Endothelial cell (in vitro differentiated cells): ENCODE data around the gene XRCC5. TPM values are rescaled to one million over a fixed set of nuclear protein-coding genes. Genes with fewer than 3 reads are reported as not detected.

Experiments used
- DNase-seq: peaks from one replicate; pipeline ENCODE4 v3.0.0; 2021; ENCODE audit warnings: low spot score
- H3K27ac Mint-ChIP-seq: one replicate; pipeline ENCODE4 v1.8.0; 2021; ENCODE audit warnings: mixed read lengths, inconsistent platforms; ENCODE audit not compliant: unreplicated experiment
- H3K27me3 Mint-ChIP-seq: one replicate; pipeline ENCODE4 v1.8.0; 2021; ENCODE audit warnings: mild to moderate bottlenecking, moderate library complexity, mixed read lengths, inconsistent platforms; ENCODE audit not compliant: unreplicated experiment
- H3K36me3 Mint-ChIP-seq: one replicate; pipeline ENCODE4 v1.8.0; 2021; ENCODE audit warnings: mild to moderate bottlenecking, low read depth, mixed read lengths, inconsistent platforms; ENCODE audit not compliant: unreplicated experiment
- H3K4me1 Mint-ChIP-seq: one replicate; pipeline ENCODE4 v1.8.0; 2021; ENCODE audit warnings: mild to moderate bottlenecking, mixed read lengths, inconsistent platforms; ENCODE audit not compliant: unreplicated experiment
- H3K4me3 Mint-ChIP-seq: one replicate; pipeline ENCODE4 v1.8.0; 2021; ENCODE audit warnings: mild to moderate bottlenecking, mixed read lengths, inconsistent platforms; ENCODE audit not compliant: unreplicated experiment
- H3K9me3 Mint-ChIP-seq: one replicate; pipeline ENCODE4 v1.8.0; 2021; ENCODE audit warnings: mixed read lengths, inconsistent platforms; ENCODE audit not compliant: unreplicated experiment
- CTCF ChIP-seq: fragments of 200-600 bp; sonication (generic); IDR thresholded peaks from one replicate; pipeline ENCODE4 v1.5.0; 2021; ENCODE audit warnings: antibody characterized with exemption; ENCODE audit not compliant: unreplicated experiment
- total RNA-seq: library from RNA; stranded (reverse); fragmentation: NEBNext Ultra II Directional; extraction: Animal tissue kit (Norgen Biotek cat#: 25700); gene quantifications from one replicate; pipeline ENCODE4 v1.2.1, GENCODE V29; 2021; ENCODE audit not compliant: unreplicated experiment

The XRCC5 gene
- total RNA-seq, 1 donor from 2014 or later, result 365 TPM

- Mint-ChIP-seq H3K9me3 (no peaks in the 10 kb centered on the region), H3K27ac (no peak overlapping the region), H3K27me3 (no peaks in the 10 kb centered on the region), H3K4me3 (no peak overlapping the region), H3K4me1 (no peaks in the 10 kb centered on the region), H3K36me3 (peaks cover 35% of the 10 kb centered on the region)
- no peak for DNase-seq
- TF ChIP-seq CTCF, result no peak
Measured at GRCh38 chr2:216144372-216144771, 35.2 kb downstream of the XRCC5 start.

GRCh38 chr2:216144857-216145256 is 35.7 kb downstream of the XRCC5 start:
- H3K36me3 Mint-ChIP-seq, result peaks cover 37% of the 10 kb centered on the region

GRCh38 chr2:216146573-216146972 is 37.4 kb downstream of the XRCC5 start:
- no peak for DNase-seq
- no peak for TF ChIP-seq CTCF
- peaks cover 32% of the 10 kb centered on the region for H3K36me3 Mint-ChIP-seq
- H3K4me3 Mint-ChIP-seq, result no peak overlapping the region
- no peaks in the 10 kb centered on the region for H3K27me3 Mint-ChIP-seq
- no peaks in the 10 kb centered on the region for H3K4me1 Mint-ChIP-seq
- H3K9me3 Mint-ChIP-seq, result no peaks in the 10 kb centered on the region
- peak overlapping the region; percentile 9 for H3K27ac Mint-ChIP-seq

More at GRCh38 chr2:216144857-216145256, 35.7 kb downstream of the XRCC5 start:
- H3K27me3 Mint-ChIP-seq, result no peaks in the 10 kb centered on the region
- H3K4me1 Mint-ChIP-seq, result no peaks in the 10 kb centered on the region
- H3K9me3 Mint-ChIP-seq, result no peaks in the 10 kb centered on the region
- no peak overlapping the region for H3K4me3 Mint-ChIP-seq
- H3K27ac Mint-ChIP-seq, result no peak overlapping the region
- no peak for TF ChIP-seq CTCF
- DNase-seq, result no peak

- TF ChIP-seq CTCF, result no peak
- Mint-ChIP-seq H3K36me3 (peaks cover 34% of the 10 kb centered on the region), H3K9me3 (no peaks in the 10 kb centered on the region), H3K27ac (peak overlapping the region; percentile 46), H3K4me1 (no peaks in the 10 kb centered on the region), H3K4me3 (no peak overlapping the region), H3K27me3 (no peaks in the 10 kb centered on the region)
- DNase-seq, result no peak
Measured at GRCh38 chr2:216147172-216148131, 38.3 kb downstream of the XRCC5 start.

- Mint-ChIP-seq H3K4me1 (no peaks in the 10 kb centered on the region), H3K9me3 (no peaks in the 10 kb centered on the region), H3K27ac (no peak overlapping the region), H3K27me3 (peaks cover 2% of the 10 kb centered on the region), H3K4me3 (no peak overlapping the region), H3K36me3 (peaks cover 39% of the 10 kb centered on the region)
- DNase-seq, result no peak
- TF ChIP-seq CTCF, result no peak
Measured at GRCh38 chr2:216148983-216149382, 39.8 kb downstream of the XRCC5 start.
